WERI-Rb-1 (cell line): ENCODE measurements around the gene ATP6V1A.

Experiments used
- DNase-seq: peaks from one replicate; pipeline ENCODE4 v3.0.0-alpha.2; 2020
- H3K27ac ChIP-seq: fragments of 250-450 bp; sonication (Bioruptor Pico); 2 replicates; pipeline ENCODE4 v1.5.1; 2020; ENCODE audit warnings: mild to moderate bottlenecking, moderate library complexity
- H3K27me3 ChIP-seq: fragments of 250-450 bp; sonication (Bioruptor Pico); 2 replicates; pipeline ENCODE4 v1.5.1; 2021; ENCODE audit warnings: mild to moderate bottlenecking, low read depth, moderate library complexity; ENCODE audit not compliant: insufficient read depth, severe bottlenecking
- H3K36me3 ChIP-seq: fragments of 250-450 bp; sonication (Bioruptor Pico); 2 replicates; pipeline ENCODE4 v1.5.1; 2020; ENCODE audit warnings: mild to moderate bottlenecking, moderate library complexity
- H3K4me3 ChIP-seq: 2 replicates; pipeline ENCODE4 v1.5.1; 2011; ENCODE audit warnings: low read depth, mild to moderate bottlenecking, control low read depth, low read length
- H3K9me3 ChIP-seq: fragments of 250-450 bp; sonication (Bioruptor Pico); 2 replicates; pipeline ENCODE4 v1.5.1; 2021; ENCODE audit warnings: mild to moderate bottlenecking, moderate library complexity; ENCODE audit not compliant: severe bottlenecking
- TF ChIP-seq, protein P1 (sequence below): IDR thresholded peaks from 2 replicates; pipeline ENCODE4 v1.5.1; 2011; ENCODE audit warnings: low read depth, mild to moderate bottlenecking, control low read depth, inconsistent platforms, low read length

ATP6V1A gene

DNA sequence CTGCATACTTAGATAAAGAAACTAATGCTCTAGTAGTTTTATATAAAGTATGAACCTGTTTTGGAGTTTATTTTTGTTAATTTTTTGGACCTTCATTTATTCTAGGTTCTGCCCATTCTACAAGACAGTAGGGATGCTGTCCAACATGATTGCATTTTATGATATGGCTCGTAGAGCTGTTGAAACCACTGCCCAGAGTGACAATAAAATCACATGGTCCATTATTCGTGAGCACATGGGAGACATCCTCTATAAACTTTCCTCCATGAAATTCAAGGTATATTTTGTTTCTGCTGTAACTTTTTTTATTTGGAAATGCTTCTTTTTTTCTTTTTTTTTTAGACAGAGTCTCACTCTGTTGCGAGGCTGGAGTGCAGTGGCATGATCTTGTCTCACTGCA is 58.4 kb downstream of the ATP6V1A start:
- H3K27me3 ChIP-seq: no peaks in the 10 kb centered on the region
- H3K9me3 ChIP-seq: no peaks in the 10 kb centered on the region
- no peak overlapping the region for H3K4me3 ChIP-seq
- no peak overlapping the region for H3K27ac ChIP-seq
- TF ChIP-seq, protein P1, sequence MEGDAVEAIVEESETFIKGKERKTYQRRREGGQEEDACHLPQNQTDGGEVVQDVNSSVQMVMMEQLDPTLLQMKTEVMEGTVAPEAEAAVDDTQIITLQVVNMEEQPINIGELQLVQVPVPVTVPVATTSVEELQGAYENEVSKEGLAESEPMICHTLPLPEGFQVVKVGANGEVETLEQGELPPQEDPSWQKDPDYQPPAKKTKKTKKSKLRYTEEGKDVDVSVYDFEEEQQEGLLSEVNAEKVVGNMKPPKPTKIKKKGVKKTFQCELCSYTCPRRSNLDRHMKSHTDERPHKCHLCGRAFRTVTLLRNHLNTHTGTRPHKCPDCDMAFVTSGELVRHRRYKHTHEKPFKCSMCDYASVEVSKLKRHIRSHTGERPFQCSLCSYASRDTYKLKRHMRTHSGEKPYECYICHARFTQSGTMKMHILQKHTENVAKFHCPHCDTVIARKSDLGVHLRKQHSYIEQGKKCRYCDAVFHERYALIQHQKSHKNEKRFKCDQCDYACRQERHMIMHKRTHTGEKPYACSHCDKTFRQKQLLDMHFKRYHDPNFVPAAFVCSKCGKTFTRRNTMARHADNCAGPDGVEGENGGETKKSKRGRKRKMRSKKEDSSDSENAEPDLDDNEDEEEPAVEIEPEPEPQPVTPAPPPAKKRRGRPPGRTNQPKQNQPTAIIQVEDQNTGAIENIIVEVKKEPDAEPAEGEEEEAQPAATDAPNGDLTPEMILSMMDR: no peak
- DNase-seq: no peak
- H3K36me3 ChIP-seq: peaks cover 43% of the 10 kb centered on the region

DNA sequence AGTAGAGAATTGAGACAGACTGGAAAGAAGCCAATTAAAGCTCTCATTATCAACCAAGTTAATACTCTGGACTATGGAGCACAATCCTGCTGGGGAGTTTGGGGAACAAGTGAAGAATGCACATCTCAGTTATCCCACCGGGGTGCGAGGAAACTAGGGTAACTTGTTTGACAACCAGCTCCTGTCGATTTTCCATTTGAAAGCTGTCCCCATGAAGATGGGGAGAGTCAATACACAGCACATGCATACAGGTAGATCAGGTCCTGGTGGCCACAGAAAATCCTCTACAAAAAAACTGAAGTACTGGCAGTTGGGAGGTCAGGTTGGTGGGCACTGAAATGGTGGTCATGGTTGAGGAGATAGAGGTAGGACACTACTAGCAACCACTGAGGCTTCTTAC is 66.0 kb downstream of the ATP6V1A start:
- Histone ChIP-seq H3K36me3 (no peaks in the 10 kb centered on the region), H3K27ac (no peak overlapping the region), H3K9me3 (no peaks in the 10 kb centered on the region), H3K27me3 (no peaks in the 10 kb centered on the region), H3K4me3 (no peak overlapping the region)
- TF ChIP-seq, protein P1: no peak
- no peak for DNase-seq

DNA sequence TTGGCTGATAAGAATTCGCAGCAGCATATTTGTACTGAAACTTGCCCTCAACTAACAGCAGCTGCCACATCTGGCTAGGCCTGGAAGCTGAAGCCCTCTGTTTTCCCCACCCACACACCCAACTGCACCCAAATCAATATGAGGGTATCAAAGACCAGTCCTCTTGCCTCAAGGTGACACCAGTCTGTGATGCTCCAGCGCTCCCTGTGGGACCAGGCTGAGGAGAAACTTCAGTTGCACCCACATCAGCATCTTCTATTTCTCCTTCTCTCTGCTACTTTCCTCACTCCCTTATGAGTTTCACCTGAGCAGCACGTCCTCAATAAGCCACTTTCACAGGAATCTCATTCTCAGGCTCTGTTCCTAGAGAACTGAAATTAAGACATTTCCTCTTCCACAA is 73.0 kb downstream of the ATP6V1A start:
- no peaks in the 10 kb centered on the region for H3K27me3 ChIP-seq
- TF ChIP-seq, protein P1: no peak
- no peaks in the 10 kb centered on the region for H3K36me3 ChIP-seq
- DNase-seq: no peak
- H3K4me3 ChIP-seq: no peak overlapping the region
- H3K9me3 ChIP-seq: no peaks in the 10 kb centered on the region
- H3K27ac ChIP-seq: no peak overlapping the region

DNA sequence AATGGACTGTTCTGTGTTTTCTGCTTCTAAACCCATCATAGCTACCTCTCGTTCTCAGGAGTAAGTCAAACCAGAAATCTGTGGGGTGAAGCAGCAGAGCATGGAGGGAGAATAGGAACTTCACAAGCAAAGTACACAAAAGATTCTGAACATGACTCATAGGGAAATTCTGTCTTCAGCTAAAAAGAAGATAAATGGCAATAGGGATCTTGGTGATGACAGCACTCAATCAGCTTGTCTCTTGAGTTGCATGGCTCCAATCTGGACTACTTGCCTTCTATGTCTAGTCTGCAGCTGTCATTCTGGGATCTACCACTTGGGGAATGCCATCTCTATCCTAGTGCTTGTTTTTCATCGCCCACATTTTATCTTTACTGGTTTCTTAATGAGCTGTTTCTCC is 78.3 kb downstream of the ATP6V1A start:
- DNase-seq: no peak
- Histone ChIP-seq H3K27ac (no peak overlapping the region), H3K4me3 (no peak overlapping the region), H3K9me3 (no peaks in the 10 kb centered on the region), H3K27me3 (no peaks in the 10 kb centered on the region), H3K36me3 (no peaks in the 10 kb centered on the region)
- TF ChIP-seq, protein P1: 0 out of 2 replicates have a peak, but pooled peaks have one; percentile 19

DNA sequence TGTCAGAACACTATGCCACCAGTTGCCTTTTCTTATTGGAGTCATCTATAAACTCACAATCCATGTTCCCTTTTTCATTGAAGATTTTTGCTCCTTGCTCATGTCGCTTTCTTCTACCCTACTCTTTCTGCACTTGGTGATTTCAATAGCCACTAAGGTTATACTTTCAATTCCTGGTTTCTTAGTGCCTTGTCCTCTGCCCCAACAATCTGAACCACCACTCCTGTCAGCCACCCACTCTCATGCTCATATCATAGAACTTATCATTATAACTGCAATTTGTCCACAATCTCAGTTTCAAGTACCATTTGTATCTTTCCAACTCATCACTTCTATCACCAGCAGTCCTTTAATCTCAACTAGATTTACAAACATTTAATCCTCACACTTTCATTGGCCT is 81.8 kb downstream of the ATP6V1A start:
- no peak for DNase-seq
- Histone ChIP-seq H3K27ac (no peak overlapping the region), H3K9me3 (peaks cover 3% of the 10 kb centered on the region), H3K27me3 (no peaks in the 10 kb centered on the region), H3K36me3 (no peaks in the 10 kb centered on the region), H3K4me3 (no peak overlapping the region)
- TF ChIP-seq, protein P1: no peak

DNA sequence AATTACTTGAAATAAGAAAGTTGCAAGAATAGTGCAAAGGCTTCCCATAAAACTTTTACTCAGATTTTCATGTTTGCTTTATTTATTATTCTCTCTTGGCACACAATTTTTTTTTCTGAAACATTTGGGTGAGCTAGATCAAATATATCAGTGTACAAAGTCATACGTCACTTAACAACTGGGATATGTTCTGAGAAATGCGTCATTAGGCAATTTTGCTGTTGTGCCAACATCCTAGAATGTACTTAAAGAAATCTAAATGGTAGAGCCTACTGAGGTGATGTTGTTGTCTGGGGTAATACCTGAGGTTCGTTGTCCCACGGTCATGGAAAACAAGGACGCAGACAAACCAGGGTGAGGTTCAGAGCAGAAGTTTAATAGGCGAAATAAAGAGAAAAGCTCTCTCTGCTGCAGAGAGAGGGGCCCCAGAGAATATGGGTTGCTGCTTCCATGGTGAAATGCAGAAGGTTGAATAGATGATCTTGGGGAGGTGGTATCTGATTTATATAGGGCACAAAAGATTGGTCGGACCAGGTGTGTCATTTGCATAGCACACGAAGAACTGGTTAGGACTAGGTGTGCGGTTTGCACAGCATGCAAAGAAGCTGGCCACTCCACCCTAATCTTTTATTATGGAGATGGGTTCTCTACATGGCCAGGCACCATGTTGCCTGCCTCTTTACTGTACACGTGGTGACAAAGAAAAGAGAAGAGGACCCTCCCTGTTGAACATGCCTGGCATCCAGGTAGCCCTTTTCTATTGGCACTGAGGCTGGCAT is 82.9 kb downstream of the ATP6V1A start:
- peaks cover 3% of the 10 kb centered on the region for H3K9me3 ChIP-seq
- no peaks in the 10 kb centered on the region for H3K36me3 ChIP-seq
- H3K27ac ChIP-seq: no peak overlapping the region
- DNase-seq: no peak
- TF ChIP-seq, protein P1: no peak
- no peak overlapping the region for H3K4me3 ChIP-seq
- H3K27me3 ChIP-seq: no peaks in the 10 kb centered on the region
